ENCODE measurements around the gene CCNL2.

- TF ChIP-seq ZNF274 (IDR thresholded peaks at IDR 0.05; ENCODE audit: low read depth, low read length) (no peak), YY1 (IDR thresholded peaks at IDR 0.05; ENCODE audit: insufficient read depth, insufficient read length) (no peak), SUZ12 (IDR thresholded peaks at IDR 0.05; ENCODE audit: extremely low read depth, insufficient read depth, insufficient read length) (no peak)
Observed at GRCh38 chr1:1344655-1345361, 54.3 kb downstream of the CCNL2 start.
